Vagina (tissue), 2 donors: ENCODE measurements around the gene LMX1B.

Source experiments
- POLR2A ChIP-seq, 2 donors: fragments of 450-650 bp; IDR thresholded peaks; one replicate each; pipeline ENCODE4 v1.6.1; 2017; ENCODE audit warnings: antibody characterized with exemption in 2 of 2, mild to moderate bottlenecking in 2 of 2, moderate library complexity in 2 of 2
- POLR2AphosphoS5 ChIP-seq, 2 donors: sonication (generic); formaldehyde crosslinking; IDR thresholded peaks; one replicate each; pipeline ENCODE4 v1.9.0; 2017; ENCODE audit warnings: antibody characterized with exemption in 2 of 2, mild to moderate bottlenecking in 2 of 2, low read depth in 1 of 2; ENCODE audit not compliant: insufficient read depth in 1 of 2

DNA sequence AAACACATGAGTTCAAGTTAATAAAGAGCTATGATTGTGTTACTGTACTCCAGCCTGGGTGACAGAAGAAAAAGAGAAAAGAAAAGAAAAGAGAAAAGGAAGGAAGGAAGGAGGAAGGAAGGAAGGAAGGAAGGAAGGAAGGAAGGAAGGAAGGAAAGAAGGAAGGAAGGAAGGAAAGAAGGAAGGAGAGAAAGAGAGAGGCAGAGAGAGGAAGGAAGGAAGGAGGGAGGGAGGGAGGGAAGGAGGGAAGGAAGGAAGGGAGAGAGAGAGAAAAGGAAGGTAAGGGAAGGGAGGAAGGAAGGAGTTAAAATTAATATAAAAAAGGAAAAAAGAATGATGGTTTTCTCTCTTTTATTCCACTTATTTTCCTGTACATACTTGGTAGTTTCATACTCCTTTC, 101.7 kb downstream of the LMX1B start:
- no peak for TF ChIP-seq POLR2AphosphoS5 (IDR thresholded peaks at IDR 0.05; ENCODE audit: insufficient read depth in 1 of 2, low read depth in 1 of 2)
- no peak for TF ChIP-seq POLR2A (IDR thresholded peaks at IDR 0.05)
